Testis (tissue), 2 donors: ENCODE measurements around the gene SLC16A11.
"Not testable (repeated sequence)": the region's sequence is repeated elsewhere in the genome, so short reads cannot be mapped to it uniquely, and the experiment has no call there.

ENCODE experiments used
- POLR2A ChIP-seq: fragments of 450-650 bp; IDR thresholded peaks from one replicate; pipeline ENCODE4 v1.6.1; 2017; ENCODE audit warnings: antibody characterized with exemption, mild to moderate bottlenecking, moderate library complexity
- TF ChIP-seq, protein P1 (sequence below), 3 experiments: fragments of 450-650 bp in 2 of 3; fragments of 200-600 bp in 1 of 3; sonication (generic) in 1 of 3; IDR thresholded peaks; one replicate each; pipeline ENCODE4 v1.5.1; 2016 to 2019; ENCODE audit warnings: antibody characterized with exemption in 3 of 3, mild to moderate bottlenecking in 2 of 3, moderate library complexity in 1 of 3

DNA sequence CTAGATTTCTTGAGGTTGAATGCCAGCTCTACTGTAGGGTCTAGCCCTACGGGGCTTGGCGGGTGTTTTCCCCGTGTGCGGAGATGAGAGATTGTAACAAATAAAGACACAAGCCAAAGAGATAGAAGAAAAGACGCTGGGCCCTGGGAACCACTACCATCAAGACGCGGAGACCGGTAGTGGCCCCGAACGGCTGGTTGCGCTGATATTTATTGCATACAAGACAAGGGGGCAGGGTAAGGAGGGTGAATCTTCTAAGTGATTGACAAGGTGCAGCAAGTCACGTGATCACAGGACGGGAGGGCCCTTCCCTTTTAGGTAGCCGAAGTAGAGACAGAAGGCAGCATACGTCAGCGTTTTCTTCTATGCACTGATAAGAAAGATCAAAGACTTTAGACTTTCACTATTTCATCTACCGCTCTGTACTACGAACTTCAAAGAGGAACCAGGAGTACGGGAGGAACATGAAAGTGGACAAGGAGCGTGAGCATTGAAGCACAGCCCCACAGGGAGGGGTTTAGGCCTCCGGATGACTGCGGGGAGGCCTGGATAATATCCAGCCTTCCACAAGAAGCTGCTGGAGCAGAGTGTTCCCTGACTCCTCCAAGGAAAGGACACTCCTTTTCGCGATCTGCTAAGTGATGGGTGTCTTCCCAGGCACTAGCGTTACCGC lies 3.0 kb upstream of the SLC16A11 start:
- TF ChIP-seq, protein P1, sequence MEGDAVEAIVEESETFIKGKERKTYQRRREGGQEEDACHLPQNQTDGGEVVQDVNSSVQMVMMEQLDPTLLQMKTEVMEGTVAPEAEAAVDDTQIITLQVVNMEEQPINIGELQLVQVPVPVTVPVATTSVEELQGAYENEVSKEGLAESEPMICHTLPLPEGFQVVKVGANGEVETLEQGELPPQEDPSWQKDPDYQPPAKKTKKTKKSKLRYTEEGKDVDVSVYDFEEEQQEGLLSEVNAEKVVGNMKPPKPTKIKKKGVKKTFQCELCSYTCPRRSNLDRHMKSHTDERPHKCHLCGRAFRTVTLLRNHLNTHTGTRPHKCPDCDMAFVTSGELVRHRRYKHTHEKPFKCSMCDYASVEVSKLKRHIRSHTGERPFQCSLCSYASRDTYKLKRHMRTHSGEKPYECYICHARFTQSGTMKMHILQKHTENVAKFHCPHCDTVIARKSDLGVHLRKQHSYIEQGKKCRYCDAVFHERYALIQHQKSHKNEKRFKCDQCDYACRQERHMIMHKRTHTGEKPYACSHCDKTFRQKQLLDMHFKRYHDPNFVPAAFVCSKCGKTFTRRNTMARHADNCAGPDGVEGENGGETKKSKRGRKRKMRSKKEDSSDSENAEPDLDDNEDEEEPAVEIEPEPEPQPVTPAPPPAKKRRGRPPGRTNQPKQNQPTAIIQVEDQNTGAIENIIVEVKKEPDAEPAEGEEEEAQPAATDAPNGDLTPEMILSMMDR (IDR thresholded peaks at IDR 0.05) = not testable (repeated sequence)
- not testable (repeated sequence) for TF ChIP-seq POLR2A
